Epithelial cell of umbilical artery (primary cell): Measurements from ENCODE around the gene DCLRE1C. TPM values are rescaled to one million over a fixed set of nuclear protein-coding genes. Genes with fewer than 3 reads are reported as not detected.

Experiments used
- total RNA-seq: library from RNA; depleted of rRNA; stranded (reverse); fragments of >200 nt; gene quantifications from 2 replicates; pipeline ENCODE4 v1.2.3, GENCODE V29; 2014

The DCLRE1C gene
- 6.2 and 8.5 TPM in 2 replicates for total RNA-seq

GRCh38 chr10:14954001-14954770, at the start of gene DCLRE1C:
Gene DCLRE1C (minus strand): TSS chr10:14954096. CDS start chr10:14954010, 86 bp downstream.

GRCh38 chr10:14959221-14960057, 5.5 kb upstream of the DCLRE1C start, which contains the start of gene MEIG1:
Gene MEIG1 (plus strand): TSS chr10:14959388. CDS start chr10:14966469, 7,081 bp downstream.

GRCh38 chr10:14878266-14879123, 75.4 kb downstream of the DCLRE1C start, which contains the start of gene SUV39H2:
Gene SUV39H2 (plus strand): TSS chr10:14878866. CDS start chr10:14878889, 23 bp downstream.

Other genes starting within 250 kb of the DCLRE1C start
- gene FAM107B, start 179.2 kb downstream of the DCLRE1C start, total RNA-seq, result 112 and 146 TPM in 2 replicates
- gene CDNF, start 116.1 kb downstream of the DCLRE1C start, total RNA-seq, result 0.32 and 0.61 TPM in 2 replicates
- 14.9 and 23.1 TPM in 2 replicates for gene HSPA14, start 115.8 kb downstream of the DCLRE1C start, total RNA-seq
- gene MSANTD7, start 115.8 kb downstream of the DCLRE1C start, total RNA-seq, result 20.1 and 24.8 TPM in 2 replicates
- 17.2 and 30.2 TPM in 2 replicates for gene SUV39H2, start 75.2 kb downstream of the DCLRE1C start, total RNA-seq
- 0.61 TPM in 1 of 2 replicates, not detected in the other for gene MEIG1, start 5.3 kb upstream of the DCLRE1C start, total RNA-seq
- under 0.01 TPM in 1 of 2 replicates, not detected in the other for gene OLAH, start 89.8 kb upstream of the DCLRE1C start, total RNA-seq
- gene ACBD7, start 134.7 kb upstream of the DCLRE1C start, total RNA-seq, result 1.3 and 4.6 TPM in 2 replicates
- gene RPP38, start 143.3 kb upstream of the DCLRE1C start, total RNA-seq, result 14.0 and 18.4 TPM in 2 replicates
- gene NMT2, start 214.6 kb upstream of the DCLRE1C start, total RNA-seq, result 39.1 and 43.2 TPM in 2 replicates